Measurements from ENCODE around the gene TBC1D14. TPM values are rescaled to one million over a fixed set of nuclear protein-coding genes. Genes with fewer than 3 reads are reported as not detected.

The TBC1D14 gene
- total RNA-seq, 1 experiment from 2014 or later: 35.2 TPM

DNA sequence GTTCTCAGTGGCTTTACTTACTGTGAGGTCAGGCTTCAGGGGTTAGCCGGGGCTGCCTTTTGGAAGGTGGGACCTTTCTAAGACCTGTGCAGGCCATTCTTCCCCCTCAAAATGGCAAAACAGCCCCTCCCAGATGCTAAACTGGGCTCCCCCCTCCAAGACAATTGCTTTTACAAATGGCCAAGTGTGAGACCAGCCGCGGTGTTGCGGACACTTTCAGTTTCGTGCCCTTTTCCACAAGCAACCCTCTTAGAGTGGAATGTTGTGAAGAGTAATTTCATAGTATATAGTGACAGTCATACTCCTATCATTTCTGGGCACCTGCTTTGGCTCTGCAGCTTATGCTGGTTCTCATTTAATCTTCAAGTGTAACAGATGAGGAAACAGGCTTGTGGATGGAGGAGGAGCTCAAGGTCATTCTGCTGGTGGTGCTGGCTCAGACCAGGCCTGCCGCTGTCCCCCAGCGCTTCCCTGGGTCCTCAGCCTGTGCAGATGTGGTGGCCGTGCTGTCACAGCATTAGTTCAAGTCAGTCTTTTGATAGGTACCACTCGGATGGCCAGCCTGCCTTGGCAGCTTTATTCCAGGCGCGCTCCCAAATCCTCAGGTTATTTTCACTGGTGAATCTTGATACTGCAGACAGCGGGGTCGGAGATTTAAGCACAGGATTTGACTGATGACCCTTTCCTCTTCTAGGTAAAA lies 78.5 kb downstream of the TBC1D14 start:
- H3K27ac ChIP-seq (ENCODE audit: low read length): peak overlapping the region; percentile 53; the same call in 1 of the 2 replicates
- no peaks in the 10 kb centered on the region for H3K9me3 ChIP-seq (ENCODE audit: low read length)
- no peaks in the 10 kb centered on the region for H4K20me1 ChIP-seq (ENCODE audit: insufficient read depth, low read depth, low read length)
- peak; percentile 46 for DNase-seq
- H3K4me1 ChIP-seq (ENCODE audit: low read length): peaks cover 30% of the 10 kb centered on the region
- H3K4me3 ChIP-seq (ENCODE audit: low read length): peak overlapping the region; percentile 99
- peaks cover 4% of the 10 kb centered on the region; the same call in 1 of the 2 replicates for H3K36me3 ChIP-seq (ENCODE audit: insufficient read depth, low read length)
- peak overlapping the region; percentile 96 for H3K9ac ChIP-seq (ENCODE audit: low read length)
- H2AFZ ChIP-seq (ENCODE audit: low read length): no peak overlapping the region
- no peaks in the 10 kb centered on the region for H3K27me3 ChIP-seq (ENCODE audit: low read length)
- no peaks in the 10 kb centered on the region for H3K9me2 ChIP-seq (replicated peaks; ENCODE audit: insufficient read depth, low read length)
- H3K4me2 ChIP-seq (ENCODE audit: low read depth, low read length, poor library complexity, severe bottlenecking): peak overlapping the region; percentile 99
- H3K79me2 ChIP-seq (ENCODE audit: low read length): peaks cover 64% of the 10 kb centered on the region

GRCh38 chr4:6989331-6989923 lies 79.8 kb downstream of the TBC1D14 start:
- Histone ChIP-seq H3K9me2 (replicated peaks; ENCODE audit: insufficient read depth, low read length) (no peaks in the 10 kb centered on the region), H3K4me3 (ENCODE audit: low read length) (no peak overlapping the region), H3K79me2 (ENCODE audit: low read length) (peaks cover 66% of the 10 kb centered on the region), H3K4me2 (ENCODE audit: low read depth, low read length, poor library complexity, severe bottlenecking) (peak overlapping the region; percentile 99), H3K4me1 (ENCODE audit: low read length) (peaks cover 28% of the 10 kb centered on the region), H3K27ac (ENCODE audit: low read length) (no peak overlapping the region), H3K9me3 (ENCODE audit: low read length) (no peaks in the 10 kb centered on the region), H3K36me3 (ENCODE audit: insufficient read depth, low read length) (peaks cover 6% of the 10 kb centered on the region; the same call in 1 of the 2 replicates), H3K27me3 (ENCODE audit: low read length) (no peaks in the 10 kb centered on the region), H2AFZ (ENCODE audit: low read length) (no peak overlapping the region), H3K9ac (ENCODE audit: low read length) (peak overlapping the region; percentile 96; the same call in 1 of the 2 replicates), H4K20me1 (ENCODE audit: insufficient read depth, low read depth, low read length) (no peaks in the 10 kb centered on the region)
- no peak for DNase-seq

GRCh38 chr4:6990661-6991060 lies 81.0 kb downstream of the TBC1D14 start:
- no peak overlapping the region for H3K4me2 ChIP-seq (ENCODE audit: low read depth, low read length, poor library complexity, severe bottlenecking)
- no peak overlapping the region for H3K9ac ChIP-seq (ENCODE audit: low read length)
- H4K20me1 ChIP-seq (ENCODE audit: insufficient read depth, low read depth, low read length): no peaks in the 10 kb centered on the region
- no peak overlapping the region for H3K4me3 ChIP-seq (ENCODE audit: low read length)
- peaks cover 66% of the 10 kb centered on the region for H3K79me2 ChIP-seq (ENCODE audit: low read length)
- H3K27ac ChIP-seq (ENCODE audit: low read length): no peak overlapping the region
- no peak for DNase-seq
- H3K9me2 ChIP-seq (replicated peaks; ENCODE audit: insufficient read depth, low read length): no peaks in the 10 kb centered on the region
- no peak overlapping the region for H2AFZ ChIP-seq (ENCODE audit: low read length)
- H3K27me3 ChIP-seq (ENCODE audit: low read length): no peaks in the 10 kb centered on the region
- H3K9me3 ChIP-seq (ENCODE audit: low read length): no peaks in the 10 kb centered on the region
- H3K4me1 ChIP-seq (ENCODE audit: low read length): peaks cover 25% of the 10 kb centered on the region
- H3K36me3 ChIP-seq (ENCODE audit: insufficient read depth, low read length): peaks cover 6% of the 10 kb centered on the region; the same call in 1 of the 2 replicates

GRCh38 chr4:6991249-6991648 lies 81.6 kb downstream of the TBC1D14 start:
- H3K9me2 ChIP-seq (replicated peaks; ENCODE audit: insufficient read depth, low read length): no peaks in the 10 kb centered on the region
- H3K27me3 ChIP-seq (ENCODE audit: low read length): no peaks in the 10 kb centered on the region
- no peak overlapping the region for H3K4me3 ChIP-seq (ENCODE audit: low read length)
- peaks cover 62% of the 10 kb centered on the region for H3K79me2 ChIP-seq (ENCODE audit: low read length)
- no peak overlapping the region for H3K4me2 ChIP-seq (ENCODE audit: low read depth, low read length, poor library complexity, severe bottlenecking)
- H3K9me3 ChIP-seq (ENCODE audit: low read length): no peaks in the 10 kb centered on the region
- peaks cover 19% of the 10 kb centered on the region for H3K4me1 ChIP-seq (ENCODE audit: low read length)
- H3K36me3 ChIP-seq (ENCODE audit: insufficient read depth, low read length): peaks cover 6% of the 10 kb centered on the region; the same call in 1 of the 2 replicates
- no peak overlapping the region for H2AFZ ChIP-seq (ENCODE audit: low read length)
- no peak overlapping the region for H3K27ac ChIP-seq (ENCODE audit: low read length)
- no peak for DNase-seq
- no peaks in the 10 kb centered on the region for H4K20me1 ChIP-seq (ENCODE audit: insufficient read depth, low read depth, low read length)
- H3K9ac ChIP-seq (ENCODE audit: low read length): no peak overlapping the region

- Histone ChIP-seq H3K27ac (ENCODE audit: low read length) (no peak overlapping the region), H3K9me3 (ENCODE audit: low read length) (no peaks in the 10 kb centered on the region), H3K4me1 (ENCODE audit: low read length) (peaks cover 15% of the 10 kb centered on the region), H3K4me3 (ENCODE audit: low read length) (no peak overlapping the region), H3K9ac (ENCODE audit: low read length) (no peak overlapping the region), H3K27me3 (ENCODE audit: low read length) (no peaks in the 10 kb centered on the region), H2AFZ (ENCODE audit: low read length) (no peak overlapping the region), H3K9me2 (replicated peaks; ENCODE audit: insufficient read depth, low read length) (no peaks in the 10 kb centered on the region), H3K79me2 (ENCODE audit: low read length) (peaks cover 61% of the 10 kb centered on the region), H3K4me2 (ENCODE audit: low read depth, low read length, poor library complexity, severe bottlenecking) (no peak overlapping the region), H3K36me3 (ENCODE audit: insufficient read depth, low read length) (peaks cover 6% of the 10 kb centered on the region; the same call in 1 of the 2 replicates), H4K20me1 (ENCODE audit: insufficient read depth, low read depth, low read length) (no peaks in the 10 kb centered on the region)
- DNase-seq: no peak
Observed at GRCh38 chr4:6991771-6992557, 82.3 kb downstream of the TBC1D14 start.

GRCh38 chr4:6992728-6993677 lies 83.4 kb downstream of the TBC1D14 start:
- Histone ChIP-seq H3K79me2 (ENCODE audit: low read length) (peaks cover 53% of the 10 kb centered on the region), H3K27me3 (ENCODE audit: low read length) (no peaks in the 10 kb centered on the region), H2AFZ (ENCODE audit: low read length) (no peak overlapping the region), H3K9me3 (ENCODE audit: low read length) (no peaks in the 10 kb centered on the region), H3K9ac (ENCODE audit: low read length) (no peak overlapping the region), H3K4me2 (ENCODE audit: low read depth, low read length, poor library complexity, severe bottlenecking) (no peak overlapping the region), H3K27ac (ENCODE audit: low read length) (no peak overlapping the region), H3K4me1 (ENCODE audit: low read length) (peaks cover 14% of the 10 kb centered on the region), H3K36me3 (ENCODE audit: insufficient read depth, low read length) (peaks cover 6% of the 10 kb centered on the region; the same call in 1 of the 2 replicates), H3K4me3 (ENCODE audit: low read length) (no peak overlapping the region), H3K9me2 (replicated peaks; ENCODE audit: insufficient read depth, low read length) (no peaks in the 10 kb centered on the region), H4K20me1 (ENCODE audit: insufficient read depth, low read depth, low read length) (no peaks in the 10 kb centered on the region)
- no peak for DNase-seq

GRCh38 chr4:6996481-6996880 lies 86.9 kb downstream of the TBC1D14 start:
- H3K9me2 ChIP-seq (replicated peaks; ENCODE audit: insufficient read depth, low read length): no peaks in the 10 kb centered on the region
- no peaks in the 10 kb centered on the region for H3K9me3 ChIP-seq (ENCODE audit: low read length)
- DNase-seq: no peak
- H3K9ac ChIP-seq (ENCODE audit: low read length): no peak overlapping the region
- H2AFZ ChIP-seq (ENCODE audit: low read length): no peak overlapping the region
- no peak overlapping the region for H3K27ac ChIP-seq (ENCODE audit: low read length)
- no peak overlapping the region for H3K4me2 ChIP-seq (ENCODE audit: low read depth, low read length, poor library complexity, severe bottlenecking)
- no peaks in the 10 kb centered on the region for H3K27me3 ChIP-seq (ENCODE audit: low read length)
- H3K4me1 ChIP-seq (ENCODE audit: low read length): no peaks in the 10 kb centered on the region
- H3K4me3 ChIP-seq (ENCODE audit: low read length): no peak overlapping the region
- H3K36me3 ChIP-seq (ENCODE audit: insufficient read depth, low read length): peaks cover 17% of the 10 kb centered on the region; the same call in 1 of the 2 replicates
- H3K79me2 ChIP-seq (ENCODE audit: low read length): peaks cover 18% of the 10 kb centered on the region
- no peaks in the 10 kb centered on the region for H4K20me1 ChIP-seq (ENCODE audit: insufficient read depth, low read depth, low read length)

Measured in Karpas-422 (cell line).